Mucosa of stomach (tissue), 1 donor: Measurements from ENCODE around the gene LFNG.
A peak's percentile ranks its signal among the peaks of the same experiment; 100 is the strongest.

Experiments used
- H3K27me3 ChIP-seq: one replicate; pipeline ENCODE4 v1.7.0; 2013; ENCODE audit warnings: mild to moderate bottlenecking, low read length; ENCODE audit not compliant: control insufficient read depth, insufficient read depth
- H3K36me3 ChIP-seq: one replicate; pipeline ENCODE4 v1.7.0; 2013; ENCODE audit warnings: low read length; ENCODE audit not compliant: control insufficient read depth, insufficient read depth
- H3K4me1 ChIP-seq: one replicate; pipeline ENCODE4 v1.7.0; 2013; ENCODE audit warnings: mild to moderate bottlenecking, low read length; ENCODE audit not compliant: control insufficient read depth, insufficient read depth
- H3K4me3 ChIP-seq: one replicate; pipeline ENCODE4 v1.7.0; 2013; ENCODE audit warnings: low read length
- H3K9ac ChIP-seq: one replicate; pipeline ENCODE4 v1.7.0; 2013; ENCODE audit warnings: mild to moderate bottlenecking, low read length, moderate library complexity
- H3K9me3 ChIP-seq: one replicate; pipeline ENCODE4 v1.7.0; 2013; ENCODE audit warnings: mild to moderate bottlenecking, low read length, moderate library complexity; ENCODE audit not compliant: control insufficient read depth
- donor health status: Pancreatic carcinoma.

The LFNG gene

GRCh38 chr7:2542011-2542915 lies 22.7 kb downstream of the LFNG start:
- peaks cover 11% of the 10 kb centered on the region for H3K36me3 ChIP-seq
- no peaks in the 10 kb centered on the region for H3K9me3 ChIP-seq
- no peak overlapping the region for H3K9ac ChIP-seq
- no peaks in the 10 kb centered on the region for H3K27me3 ChIP-seq
- H3K4me1 ChIP-seq: no peaks in the 10 kb centered on the region
- H3K4me3 ChIP-seq: no peak overlapping the region

- Histone ChIP-seq H3K9me3 (no peaks in the 10 kb centered on the region), H3K9ac (no peak overlapping the region), H3K27me3 (no peaks in the 10 kb centered on the region), H3K4me1 (no peaks in the 10 kb centered on the region), H3K4me3 (no peak overlapping the region), H3K36me3 (peaks cover 14% of the 10 kb centered on the region)
Observed at GRCh38 chr7:2542916-2543871, 23.6 kb downstream of the LFNG start.

- Histone ChIP-seq H3K27me3 (no peaks in the 10 kb centered on the region), H3K4me3 (no peak overlapping the region), H3K9ac (no peak overlapping the region), H3K36me3 (peaks cover 7% of the 10 kb centered on the region), H3K4me1 (no peaks in the 10 kb centered on the region), H3K9me3 (no peaks in the 10 kb centered on the region)
Observed at GRCh38 chr7:2544541-2545188, 25.1 kb downstream of the LFNG start.

- Histone ChIP-seq H3K9ac (no peak overlapping the region), H3K4me3 (no peak overlapping the region), H3K27me3 (no peaks in the 10 kb centered on the region), H3K36me3 (peaks cover 4% of the 10 kb centered on the region), H3K9me3 (no peaks in the 10 kb centered on the region), H3K4me1 (no peaks in the 10 kb centered on the region)
Observed at GRCh38 chr7:2545746-2546425, 26.3 kb downstream of the LFNG start.

- H3K36me3 ChIP-seq: peaks cover 4% of the 10 kb centered on the region
- H3K4me3 ChIP-seq: no peak overlapping the region
- H3K9ac ChIP-seq: no peak overlapping the region
- no peaks in the 10 kb centered on the region for H3K27me3 ChIP-seq
- H3K9me3 ChIP-seq: no peaks in the 10 kb centered on the region
- no peaks in the 10 kb centered on the region for H3K4me1 ChIP-seq
Observed at GRCh38 chr7:2546776-2547586, 27.4 kb downstream of the LFNG start.

- Histone ChIP-seq H3K27me3 (no peaks in the 10 kb centered on the region), H3K4me3 (no peak overlapping the region), H3K9me3 (no peaks in the 10 kb centered on the region), H3K36me3 (peaks cover 4% of the 10 kb centered on the region), H3K9ac (no peak overlapping the region), H3K4me1 (peaks cover 10% of the 10 kb centered on the region)
Observed at GRCh38 chr7:2551418-2551817, 31.8 kb downstream of the LFNG start.

GRCh38 chr7:2553108-2553507 lies 33.5 kb downstream of the LFNG start:
- peaks cover 3% of the 10 kb centered on the region for H3K36me3 ChIP-seq
- H3K4me3 ChIP-seq: no peak overlapping the region
- no peaks in the 10 kb centered on the region for H3K9me3 ChIP-seq
- H3K9ac ChIP-seq: no peak overlapping the region
- no peaks in the 10 kb centered on the region for H3K27me3 ChIP-seq
- H3K4me1 ChIP-seq: peaks cover 17% of the 10 kb centered on the region

GRCh38 chr7:2553831-2554581 lies 34.4 kb downstream of the LFNG start:
- Histone ChIP-seq H3K9me3 (no peaks in the 10 kb centered on the region), H3K27me3 (no peaks in the 10 kb centered on the region), H3K9ac (peak overlapping the region; percentile 84), H3K4me1 (peaks cover 22% of the 10 kb centered on the region), H3K36me3 (no peaks in the 10 kb centered on the region), H3K4me3 (peak overlapping the region; percentile 63)

GRCh38 chr7:2554661-2555111 lies 35.1 kb downstream of the LFNG start:
- Histone ChIP-seq H3K4me3 (peak overlapping the region; percentile 63), H3K27me3 (no peaks in the 10 kb centered on the region), H3K4me1 (peaks cover 22% of the 10 kb centered on the region), H3K9ac (peak overlapping the region; percentile 84), H3K9me3 (no peaks in the 10 kb centered on the region), H3K36me3 (no peaks in the 10 kb centered on the region)
